SK-N-SH (cell line): ENCODE measurements around the gene SINHCAF. TPM values are rescaled to one million over a fixed set of nuclear protein-coding genes. Genes with fewer than 3 reads are reported as not detected.

Source experiments
- CTCF ChIA-PET: fragments of 300-600, 350-600 bp; formaldehyde crosslinking; extraction: SDS; loops from one replicate; lab custom pipeline; 2021; lab: Yijun Ruan, JAX
- POLR2A ChIA-PET: fragments of 350-600 bp; sonication (Branson Sonifier 250); formaldehyde crosslinking; extraction: SDS; loops from one replicate; lab custom pipeline; 2020; ENCODE audit warnings: antibody characterized with exemption, inconsistent platforms; lab: Yijun Ruan, JAX
- DNase-seq: peaks from one replicate; pipeline ENCODE4 v3.0.0; 2012
- H2AFZ ChIP-seq: fragments of 200-600 bp; sonication (generic); 2 replicates; pipeline ENCODE4 v1.8.1; 2016; ENCODE audit warnings: antibody characterized with exemption, mild to moderate bottlenecking, low read depth
- H3F3A ChIP-seq: fragments of 200-600 bp; sonication (generic); replicated peaks from 2 replicates; pipeline ENCODE3; 2016; ENCODE audit warnings: antibody characterized with exemption, mild to moderate bottlenecking; ENCODE audit not compliant: insufficient read depth
- H3K27ac ChIP-seq, 2 experiments: fragments of 200-500 bp in 1 of 2; fragments of 200-600 bp in 1 of 2; sonication (Bioruptor generic) in 1 of 2; sonication (generic), shearing (Covaris generic) in 1 of 2; 2 replicates each; pipeline versions ENCODE4 v1.5.1 to v1.6.1; 2014 to 2016; ENCODE audit warnings: low read depth in 2 of 2, inconsistent platforms in 1 of 2, low read length in 1 of 2, mild to moderate bottlenecking in 1 of 2, mixed read lengths in 1 of 2
- H3K27me3 ChIP-seq: fragments of 200-600 bp; sonication (generic), shearing (Covaris generic); 2 replicates; pipeline ENCODE4 v1.6.1; 2016; ENCODE audit warnings: mixed run types; ENCODE audit not compliant: insufficient read depth
- H3K36me3 ChIP-seq, 2 experiments: fragments of 200-500 bp in 1 of 2; fragments of 200-600 bp in 1 of 2; sonication (Bioruptor generic) in 1 of 2; sonication (generic) in 1 of 2; replicated peaks in 1 of 2; 2 replicates each; pipeline versions ENCODE3 to v1.5.1; 2014 to 2016; ENCODE audit warnings: low read length in 1 of 2, mild to moderate bottlenecking in 1 of 2; ENCODE audit not compliant: insufficient read depth in 2 of 2, control insufficient read depth in 1 of 2
- H3K4me1 ChIP-seq, 2 experiments: fragments of 200-500 bp in 1 of 2; fragments of 200-600 bp in 1 of 2; sonication (Bioruptor generic) in 1 of 2; sonication (generic), shearing (Covaris generic) in 1 of 2; 2 replicates each; pipeline versions ENCODE4 v1.5.1 to v1.6.1; 2014 to 2016; ENCODE audit warnings: low read depth in 1 of 2, low read length in 1 of 2, mixed run types in 1 of 2; ENCODE audit not compliant: insufficient read depth in 2 of 2, control insufficient read depth in 1 of 2
- H3K4me2 ChIP-seq: fragments of 200-600 bp; sonication (generic), shearing (Covaris generic); 2 replicates; pipeline ENCODE4 v1.6.1; 2017; ENCODE audit warnings: mixed run types
- H3K4me3 ChIP-seq, 2 experiments: fragments of 200-500 bp in 1 of 2; fragments of 200-600 bp in 1 of 2; sonication (Bioruptor generic) in 1 of 2; sonication (generic), shearing (Covaris generic) in 1 of 2; 2 replicates each; pipeline versions ENCODE4 v1.5.1 to v1.8.1; 2014 to 2016; ENCODE audit warnings: low read depth in 2 of 2, inconsistent platforms in 1 of 2, low read length in 1 of 2, mild to moderate bottlenecking in 1 of 2, mixed read lengths in 1 of 2, moderate library complexity in 1 of 2
- H3K79me2 ChIP-seq: fragments of 200-600 bp; sonication (generic); 2 replicates; pipeline ENCODE4 v1.8.1; 2017; ENCODE audit warnings: mild to moderate bottlenecking; ENCODE audit not compliant: insufficient read depth
- H3K9ac ChIP-seq: fragments of 200-600 bp; sonication (generic); 2 replicates; pipeline ENCODE4 v1.6.1; 2017; ENCODE audit warnings: mixed run types
- H3K9me2 ChIP-seq: fragments of 200-600 bp; sonication (generic); 2 replicates; pipeline ENCODE4 v1.6.1; 2017; ENCODE audit warnings: mixed run types
- H3K9me3 ChIP-seq: fragments of 200-600 bp; sonication (generic); 2 replicates; pipeline ENCODE4 v1.6.1; 2017; ENCODE audit warnings: mixed run types, mild to moderate bottlenecking, moderate library complexity
- H4K20me1 ChIP-seq: fragments of 200-600 bp; sonication (generic); 2 replicates; pipeline ENCODE4 v1.6.1; 2017; ENCODE audit warnings: mild to moderate bottlenecking, mixed run types; ENCODE audit not compliant: insufficient read depth
- CHD2 ChIP-seq: fragments of 150-350 bp; IDR thresholded peaks from 2 replicates; pipeline ENCODE4 v1.6.1; 2018; ENCODE audit warnings: low read length; ENCODE audit not compliant: partially characterized antibody
- CTCF ChIP-seq: fragments of 200-600 bp; sonication (generic); IDR thresholded peaks from 2 replicates; pipeline ENCODE4 v1.6.1; 2017; ENCODE audit warnings: antibody characterized with exemption, mild to moderate bottlenecking, moderate library complexity
- ELF1 ChIP-seq: IDR thresholded peaks from 2 replicates; pipeline ENCODE4 v1.4.0; 2012
- FOXM1 ChIP-seq: IDR thresholded peaks from 2 replicates; pipeline ENCODE4 v1.4.0; 2012; ENCODE audit warnings: low read depth, mild to moderate bottlenecking
- IRF3 ChIP-seq: fragments of 150-350 bp; IDR thresholded peaks from 2 replicates; pipeline ENCODE4 v1.6.1; 2016; ENCODE audit warnings: mild to moderate bottlenecking, low read depth, low read length
- MEF2A ChIP-seq: IDR thresholded peaks from 2 replicates; pipeline ENCODE4 v1.4.0; 2012; ENCODE audit warnings: low read depth, borderline replicate concordance
- MXI1 ChIP-seq: IDR thresholded peaks from 2 replicates; pipeline ENCODE4 v1.6.1; 2012; ENCODE audit warnings: mild to moderate bottlenecking, low read depth, low read length, improper control_type of control experiment
- NFIC ChIP-seq: IDR thresholded peaks from 2 replicates; pipeline ENCODE4 v1.4.0; 2012; ENCODE audit warnings: borderline replicate concordance
- RAD21 ChIP-seq: IDR thresholded peaks from 2 replicates; pipeline ENCODE4 v1.6.1; 2012; ENCODE audit warnings: mild to moderate bottlenecking, low read length
- RFX5 ChIP-seq: IDR thresholded peaks from 2 replicates; pipeline ENCODE4 v1.6.1; 2012; ENCODE audit warnings: mild to moderate bottlenecking, improper control_type of control experiment, low read length
- USF2 ChIP-seq: fragments of 150-350 bp; IDR thresholded peaks from 2 replicates; pipeline ENCODE4 v1.6.1; 2017; ENCODE audit warnings: antibody characterized with exemption, low read length, low read depth, borderline replicate concordance
- YY1 ChIP-seq: IDR thresholded peaks from 2 replicates; pipeline ENCODE4 v1.4.0; 2012; ENCODE audit warnings: low read depth, mild to moderate bottlenecking
- ZBTB33 ChIP-seq: IDR thresholded peaks from 2 replicates; pipeline ENCODE4 v1.4.0; 2012; ENCODE audit warnings: low read depth, borderline replicate concordance
- WGBS: methylation state at CpG from one replicate; pipeline ENCODE4 v1.1.6; 2017; ENCODE audit warnings: low lambda C conversion rate; 5-methylcytosine and 5-hydroxymethylcytosine counted together
- polyA plus RNA-seq, 3 experiments: library from polyadenylated mRNA; depleted of rRNA; stranded (reverse); fragments of >200 nt; gene quantifications; 2 replicates each; pipeline ENCODE4 v1.2.3, GENCODE V29; 2012

The SINHCAF gene
- polyA plus RNA-seq, 1 of the 3 experiments (the other 2 are of a cell fraction) = 22.2 TPM

- TF ChIP-seq MEF2A = no peak
- TF ChIP-seq MXI1 = no peak
- TF ChIP-seq CTCF = no peak
- TF ChIP-seq FOXM1 = no peak
- TF ChIP-seq, all 33 proteins: peak for 0
- no peak overlapping the region; a peak in 1 of 4 replicates for H3K27ac ChIP-seq
- 84% methylated on average over 4 of the region's 4 CpGs for WGBS
- POLR2A ChIA-PET = interaction anchor here (0.9 kb wide), 1 partner anchor 48 kb away, joined by 3 read pairs; the partner anchor contains the start of gene SINHCAF
- H3K9me2 ChIP-seq = no peaks in the 10 kb centered on the region
- no peak overlapping the region for H2AFZ ChIP-seq
- peaks cover 3% of the 10 kb centered on the region for H3F3A ChIP-seq
- DNase-seq = no peak
- H3K27me3 ChIP-seq = no peaks in the 10 kb centered on the region
- no peaks in the 10 kb centered on the region for H3K9me3 ChIP-seq
- H4K20me1 ChIP-seq = no peaks in the 10 kb centered on the region
- H3K4me2 ChIP-seq = no peak overlapping the region
- H3K4me3 ChIP-seq = no peak overlapping the region
- CTCF ChIA-PET = no interaction called here
- no peaks in the 10 kb centered on the region for H3K4me1 ChIP-seq
- H3K36me3 ChIP-seq = peaks cover 20 to 23% of the 10 kb centered on the region in 2 experiments
- H3K79me2 ChIP-seq = no peaks in the 10 kb centered on the region
- H3K9ac ChIP-seq = no peak overlapping the region
These were observed 47.5 kb downstream of the SINHCAF start for GRCh38 chr12:31278424-31278823.

GRCh38 chr12:31277081-31277480 is 48.9 kb downstream of the SINHCAF start:
- TF ChIP-seq RAD21 (no peak), RFX5 (no peak), CTCF (no peak)
- H3K27me3 ChIP-seq = no peaks in the 10 kb centered on the region
- H3K4me1 ChIP-seq = no peaks in the 10 kb centered on the region
- H3K4me3 ChIP-seq = no peak overlapping the region
- H3K9me3 ChIP-seq = no peaks in the 10 kb centered on the region
- H3K9me2 ChIP-seq = no peaks in the 10 kb centered on the region
- H2AFZ ChIP-seq = no peak overlapping the region
- ChIA-PET POLR2A (no interaction called here), CTCF (no interaction called here)
- WGBS = 80% methylated on average over 2 of the region's 2 CpGs
- no peaks in the 10 kb centered on the region for H3K79me2 ChIP-seq
- no peaks in the 10 kb centered on the region for H4K20me1 ChIP-seq
- peaks cover 17 to 19% of the 10 kb centered on the region in 2 experiments for H3K36me3 ChIP-seq
- H3K27ac ChIP-seq = no peak overlapping the region; a peak in 1 of 4 replicates
- no peak for DNase-seq
- no peak overlapping the region for H3K4me2 ChIP-seq
- no peak overlapping the region for H3K9ac ChIP-seq
- H3F3A ChIP-seq = no peaks in the 10 kb centered on the region

- no peaks in the 10 kb centered on the region for H3F3A ChIP-seq
- H3K36me3 ChIP-seq = peaks cover 15 to 19% of the 10 kb centered on the region in 2 experiments
- H3K9me3 ChIP-seq = no peaks in the 10 kb centered on the region
- no peak overlapping the region for H3K4me3 ChIP-seq
- H3K27me3 ChIP-seq = no peaks in the 10 kb centered on the region
- no peaks in the 10 kb centered on the region for H3K9me2 ChIP-seq
- no peaks in the 10 kb centered on the region for H3K79me2 ChIP-seq
- WGBS = 96% methylated on average over 2 of the region's 2 CpGs
- H3K4me1 ChIP-seq = no peaks in the 10 kb centered on the region
- ChIA-PET CTCF (interaction anchor here (0.7 to 5.0 kb wide), 4 partner anchors 17 to 393 kb away, joined by 3 to 100 read pairs (median 4); no protein-coding TSS in a partner anchor), POLR2A (interaction anchor here (1.2 kb wide), 1 partner anchor 10 kb away, joined by 3 read pairs; no protein-coding TSS in a partner anchor)
- TF ChIP-seq MEF2A = no peak
- TF ChIP-seq YY1 = no peak
- no peak for TF ChIP-seq USF2
- no peak for TF ChIP-seq ELF1
- no peak for TF ChIP-seq ZBTB33
- TF ChIP-seq CHD2 = no peak
- TF ChIP-seq IRF3 = no peak
- no peak for TF ChIP-seq NFIC
- H3K27ac ChIP-seq = no peak overlapping the region
- H4K20me1 ChIP-seq = no peaks in the 10 kb centered on the region
- no peak overlapping the region for H3K4me2 ChIP-seq
- no peak overlapping the region for H2AFZ ChIP-seq
- DNase-seq = no peak
- H3K9ac ChIP-seq = no peak overlapping the region
These were observed 50.5 kb downstream of the SINHCAF start for GRCh38 chr12:31275491-31275890.
